GM21515 (cell line): Measurements from ENCODE around the gene HIVEP2.

Experiments used
- ATAC-seq: cut with Tn5 transposase; IDR thresholded peaks from one replicate; pipeline ENCODE4 v1.9.1; 2021; ENCODE audit not compliant: unreplicated experiment

HIVEP2 gene

GRCh38 chr6:142867988-142868812 is 76.8 kb downstream of the HIVEP2 start:
- ATAC-seq = no peak

- no peak for ATAC-seq
These were observed 77.6 kb downstream of the HIVEP2 start for GRCh38 chr6:142867355-142867801.

- no peak for ATAC-seq
These were observed 81.0 kb downstream of the HIVEP2 start for GRCh38 chr6:142863981-142864380.

- no peak for ATAC-seq
These were observed 83.3 kb downstream of the HIVEP2 start for GRCh38 chr6:142861711-142862110.

- no peak for ATAC-seq
These were observed 84.5 kb downstream of the HIVEP2 start for GRCh38 chr6:142860498-142860897.

- ATAC-seq = peak; percentile 16
These were observed 87.0 kb downstream of the HIVEP2 start for GRCh38 chr6:142857796-142858555.

GRCh38 chr6:142857233-142857761 is 87.7 kb downstream of the HIVEP2 start:
- ATAC-seq = peak; percentile 43

GRCh38 chr6:142856624-142857232 is 88.2 kb downstream of the HIVEP2 start:
- peak; percentile 71 for ATAC-seq

- ATAC-seq = no peak
These were observed 88.9 kb downstream of the HIVEP2 start for GRCh38 chr6:142855893-142856623.

GRCh38 chr6:142854589-142855488 is 90.1 kb downstream of the HIVEP2 start:
- no peak for ATAC-seq

- ATAC-seq = no peak
These were observed 91.5 kb downstream of the HIVEP2 start for GRCh38 chr6:142853244-142854180.

- no peak for ATAC-seq
These were observed 93.4 kb downstream of the HIVEP2 start for GRCh38 chr6:142851601-142852000.

GRCh38 chr6:142850679-142851423 is 94.1 kb downstream of the HIVEP2 start:
- ATAC-seq = peak; percentile 42

- ATAC-seq = no peak
These were observed 96.0 kb downstream of the HIVEP2 start for GRCh38 chr6:142848976-142849375.

- no peak for ATAC-seq
These were observed 96.8 kb downstream of the HIVEP2 start for GRCh38 chr6:142848156-142848555.

GRCh38 chr6:142846883-142847287 is 98.1 kb downstream of the HIVEP2 start:
- no peak for ATAC-seq

GRCh38 chr6:142846459-142846831 is 98.5 kb downstream of the HIVEP2 start:
- no peak for ATAC-seq
